ENCODE results near the gene PSMB10.
A peak's percentile ranks its signal among the peaks of the same experiment; 100 is the strongest.

GRCh38 chr16:67935402-67936123 lies 1.1 kb downstream of the PSMB10 start:
- TF ChIP-seq, protein P1, sequence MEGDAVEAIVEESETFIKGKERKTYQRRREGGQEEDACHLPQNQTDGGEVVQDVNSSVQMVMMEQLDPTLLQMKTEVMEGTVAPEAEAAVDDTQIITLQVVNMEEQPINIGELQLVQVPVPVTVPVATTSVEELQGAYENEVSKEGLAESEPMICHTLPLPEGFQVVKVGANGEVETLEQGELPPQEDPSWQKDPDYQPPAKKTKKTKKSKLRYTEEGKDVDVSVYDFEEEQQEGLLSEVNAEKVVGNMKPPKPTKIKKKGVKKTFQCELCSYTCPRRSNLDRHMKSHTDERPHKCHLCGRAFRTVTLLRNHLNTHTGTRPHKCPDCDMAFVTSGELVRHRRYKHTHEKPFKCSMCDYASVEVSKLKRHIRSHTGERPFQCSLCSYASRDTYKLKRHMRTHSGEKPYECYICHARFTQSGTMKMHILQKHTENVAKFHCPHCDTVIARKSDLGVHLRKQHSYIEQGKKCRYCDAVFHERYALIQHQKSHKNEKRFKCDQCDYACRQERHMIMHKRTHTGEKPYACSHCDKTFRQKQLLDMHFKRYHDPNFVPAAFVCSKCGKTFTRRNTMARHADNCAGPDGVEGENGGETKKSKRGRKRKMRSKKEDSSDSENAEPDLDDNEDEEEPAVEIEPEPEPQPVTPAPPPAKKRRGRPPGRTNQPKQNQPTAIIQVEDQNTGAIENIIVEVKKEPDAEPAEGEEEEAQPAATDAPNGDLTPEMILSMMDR (IDR thresholded peaks at IDR 0.05): peak in 1 of 5 experiments; percentile 33
- TF ChIP-seq EP300 (IDR thresholded peaks at IDR 0.05): peak; percentile 58 to 92
